Fibroblast of lung (primary cell): ENCODE measurements around the gene RPS6KA2. TPM values are rescaled to one million over a fixed set of nuclear protein-coding genes. Genes with fewer than 3 reads are reported as not detected.

Experiments
- DNase-seq, 2 donors: peaks; one replicate each; pipeline versions ENCODE4 v3.0.0 to v3.0.0-alpha.2; 2010; ENCODE audit warnings: low read depth in 2 of 2
- H2AFZ ChIP-seq: 2 replicates; pipeline ENCODE4 v1.5.1; 2012; ENCODE audit warnings: low read length, control low read depth, inconsistent platforms
- H3K27ac ChIP-seq: 2 replicates; pipeline ENCODE4 v1.5.1; 2011; ENCODE audit warnings: low read length, control low read depth; ENCODE audit not compliant: insufficient read depth
- H3K27me3 ChIP-seq: 2 replicates; pipeline ENCODE4 v1.5.1; 2011; ENCODE audit warnings: mild to moderate bottlenecking, low read length; ENCODE audit not compliant: control insufficient read depth, insufficient read depth
- H3K36me3 ChIP-seq: 2 replicates; pipeline ENCODE4 v1.5.1; 2011; ENCODE audit warnings: low read length; ENCODE audit not compliant: control insufficient read depth, insufficient read depth
- H3K4me1 ChIP-seq: 2 replicates; pipeline ENCODE4 v1.5.1; 2011; ENCODE audit warnings: low read length; ENCODE audit not compliant: control insufficient read depth, insufficient read depth; ENCODE audit errors: extremely low read depth
- H3K4me2 ChIP-seq: 2 replicates; pipeline ENCODE4 v1.5.1; 2011; ENCODE audit warnings: low read length, control low read depth; ENCODE audit not compliant: insufficient read depth; ENCODE audit errors: extremely low read depth
- H3K4me3 ChIP-seq, 4 experiments: fragments of 200-600 bp in 1 of 4; sonication (generic) in 1 of 4; replicated peaks in 1 of 4; 2 replicates each; pipeline ENCODE4 v1.5.1; 2011 to 2016; ENCODE audit warnings: low read length in 4 of 4, low read depth in 3 of 4, mild to moderate bottlenecking in 3 of 4, control low read depth in 2 of 4, inconsistent platforms in 1 of 4, mixed read lengths in 1 of 4; ENCODE audit not compliant: insufficient read depth in 1 of 4; ENCODE audit errors: control extremely low read depth in 1 of 4
- H3K79me2 ChIP-seq: 2 replicates; pipeline ENCODE4 v1.5.1; 2012; ENCODE audit warnings: mild to moderate bottlenecking, low read length, inconsistent platforms; ENCODE audit not compliant: control insufficient read depth, insufficient read depth
- H3K9ac ChIP-seq: 2 replicates; pipeline ENCODE4 v1.5.1; 2011; ENCODE audit warnings: mild to moderate bottlenecking, low read length, control low read depth; ENCODE audit not compliant: insufficient read depth
- H3K9me3 ChIP-seq: 2 replicates; pipeline ENCODE4 v1.5.1; 2012; ENCODE audit warnings: low read depth, low read length; ENCODE audit not compliant: control insufficient read depth, insufficient read depth
- H4K20me1 ChIP-seq: 2 replicates; pipeline ENCODE4 v1.5.1; 2011; ENCODE audit warnings: low read length; ENCODE audit not compliant: control insufficient read depth, insufficient read depth; ENCODE audit errors: extremely low read depth
- CTCF ChIP-seq, 2 donors: IDR thresholded peaks in 1 of 2; conservative IDR thresholded peaks in 1 of 2; 1 replicate in 1 of 2; 2 replicates in 1 of 2; pipeline ENCODE4 v1.5.1; 2011 to 2012; ENCODE audit warnings: low read length in 2 of 2, control low read depth in 1 of 2, inconsistent platforms in 1 of 2, low read depth in 1 of 2, mild to moderate bottlenecking in 1 of 2
- EZH2 ChIP-seq: IDR thresholded peaks from 2 replicates; pipeline ENCODE4 v1.5.1; 2012; ENCODE audit warnings: low read length, control low read depth, mild to moderate bottlenecking; ENCODE audit errors: missing control alignments
- polyA plus RNA-seq, 2 donors: library from polyadenylated mRNA; depleted of rRNA in 1 of 2; stranded (reverse) in 1 of 2; unstranded in 1 of 2; fragments of >200 nt; gene quantifications; 2 replicates each; pipeline ENCODE4 v1.2.1, GENCODE V29; 2011 to 2012; ENCODE audit warnings: missing spikeins in 1 of 2
- total RNA-seq: library from RNA; depleted of rRNA; stranded (reverse); fragments of >200 nt; gene quantifications from 2 replicates; pipeline ENCODE4 v1.2.1, GENCODE V29; 2014

RPS6KA2 gene
- total and polyA plus RNA-seq, 2 donors (not counting 1 experiment from before 2014, with no cell fraction given): 66.8 to 116 TPM

- Histone ChIP-seq H3K79me2 (no peaks in the 10 kb centered on the region), H3K9ac (no peak overlapping the region), H4K20me1 (no peaks in the 10 kb centered on the region), H3K4me3 (no peak overlapping the region), H3K4me1 (no peaks in the 10 kb centered on the region), H3K9me3 (no peaks in the 10 kb centered on the region), H3K27me3 (no peaks in the 10 kb centered on the region), H2AFZ (no peak overlapping the region), H3K27ac (no peak overlapping the region), H3K4me2 (no peak overlapping the region), H3K36me3 (no peaks in the 10 kb centered on the region)
- DNase-seq: no peak
- TF ChIP-seq EZH2 (no peak), CTCF (conservative IDR thresholded peaks at IDR 0.05 in 1 of 2, IDR thresholded peaks at IDR 0.05 in 1 of 2; ENCODE audit: low read depth in 1 of 2, low read length in 2 of 2) (no peak)
Measured at GRCh38 chr6:166581091-166581511, 46.0 kb downstream of the RPS6KA2 start.

GRCh38 chr6:166580076-166581050 is 46.7 kb downstream of the RPS6KA2 start:
- H3K79me2 ChIP-seq: no peaks in the 10 kb centered on the region
- H3K9ac ChIP-seq: no peak overlapping the region
- H3K4me2 ChIP-seq: no peak overlapping the region

More at GRCh38 chr6:166580076-166581050, 46.7 kb downstream of the RPS6KA2 start:
- peak in 1 of 2 donors; percentile 56 for DNase-seq
- no peaks in the 10 kb centered on the region for H3K36me3 ChIP-seq
- no peaks in the 10 kb centered on the region for H3K9me3 ChIP-seq
- H4K20me1 ChIP-seq: no peaks in the 10 kb centered on the region
- H3K4me1 ChIP-seq: no peaks in the 10 kb centered on the region
- no peak overlapping the region for H3K27ac ChIP-seq
- H2AFZ ChIP-seq: no peak overlapping the region
- TF ChIP-seq CTCF (conservative IDR thresholded peaks at IDR 0.05 in 1 of 2, IDR thresholded peaks at IDR 0.05 in 1 of 2; ENCODE audit: low read depth in 1 of 2, low read length in 2 of 2) (no peak), EZH2 (no peak)
- H3K4me3 ChIP-seq: no peak overlapping the region
- no peaks in the 10 kb centered on the region for H3K27me3 ChIP-seq
